Endothelial cell (in vitro differentiated cells): ENCODE data around the gene ZBP1. TPM values are rescaled to one million over a fixed set of nuclear protein-coding genes. Genes with fewer than 3 reads are reported as not detected.

Experiments
- DNase-seq: peaks from one replicate; pipeline ENCODE4 v3.0.0; 2021; ENCODE audit warnings: low spot score
- H3K27ac Mint-ChIP-seq: one replicate; pipeline ENCODE4 v1.8.0; 2021; ENCODE audit warnings: mixed read lengths, inconsistent platforms; ENCODE audit not compliant: unreplicated experiment
- H3K27me3 Mint-ChIP-seq: one replicate; pipeline ENCODE4 v1.8.0; 2021; ENCODE audit warnings: mild to moderate bottlenecking, moderate library complexity, mixed read lengths, inconsistent platforms; ENCODE audit not compliant: unreplicated experiment
- H3K36me3 Mint-ChIP-seq: one replicate; pipeline ENCODE4 v1.8.0; 2021; ENCODE audit warnings: mild to moderate bottlenecking, low read depth, mixed read lengths, inconsistent platforms; ENCODE audit not compliant: unreplicated experiment
- H3K4me1 Mint-ChIP-seq: one replicate; pipeline ENCODE4 v1.8.0; 2021; ENCODE audit warnings: mild to moderate bottlenecking, mixed read lengths, inconsistent platforms; ENCODE audit not compliant: unreplicated experiment
- H3K4me3 Mint-ChIP-seq: one replicate; pipeline ENCODE4 v1.8.0; 2021; ENCODE audit warnings: mild to moderate bottlenecking, mixed read lengths, inconsistent platforms; ENCODE audit not compliant: unreplicated experiment
- H3K9me3 Mint-ChIP-seq: one replicate; pipeline ENCODE4 v1.8.0; 2021; ENCODE audit warnings: mixed read lengths, inconsistent platforms; ENCODE audit not compliant: unreplicated experiment
- total RNA-seq: library from RNA; stranded (reverse); fragmentation: NEBNext Ultra II Directional; extraction: Animal tissue kit (Norgen Biotek cat#: 25700); gene quantifications from one replicate; pipeline ENCODE4 v1.2.1, GENCODE V29; 2021; ENCODE audit not compliant: unreplicated experiment
- TF ChIP-seq, protein P1 (sequence below): fragments of 200-600 bp; sonication (generic); IDR thresholded peaks from one replicate; pipeline ENCODE4 v1.5.0; 2021; ENCODE audit warnings: antibody characterized with exemption; ENCODE audit not compliant: unreplicated experiment

The ZBP1 gene
- total RNA-seq, 1 donor from 2014 or later = not detected

GRCh38 chr20:57593134-57593886 lies 26.9 kb downstream of the ZBP1 start:
- Mint-ChIP-seq H3K27ac (no peak overlapping the region), H3K9me3 (no peaks in the 10 kb centered on the region), H3K27me3 (no peaks in the 10 kb centered on the region), H3K36me3 (no peaks in the 10 kb centered on the region), H3K4me1 (no peaks in the 10 kb centered on the region), H3K4me3 (no peak overlapping the region)
- TF ChIP-seq, protein P1, sequence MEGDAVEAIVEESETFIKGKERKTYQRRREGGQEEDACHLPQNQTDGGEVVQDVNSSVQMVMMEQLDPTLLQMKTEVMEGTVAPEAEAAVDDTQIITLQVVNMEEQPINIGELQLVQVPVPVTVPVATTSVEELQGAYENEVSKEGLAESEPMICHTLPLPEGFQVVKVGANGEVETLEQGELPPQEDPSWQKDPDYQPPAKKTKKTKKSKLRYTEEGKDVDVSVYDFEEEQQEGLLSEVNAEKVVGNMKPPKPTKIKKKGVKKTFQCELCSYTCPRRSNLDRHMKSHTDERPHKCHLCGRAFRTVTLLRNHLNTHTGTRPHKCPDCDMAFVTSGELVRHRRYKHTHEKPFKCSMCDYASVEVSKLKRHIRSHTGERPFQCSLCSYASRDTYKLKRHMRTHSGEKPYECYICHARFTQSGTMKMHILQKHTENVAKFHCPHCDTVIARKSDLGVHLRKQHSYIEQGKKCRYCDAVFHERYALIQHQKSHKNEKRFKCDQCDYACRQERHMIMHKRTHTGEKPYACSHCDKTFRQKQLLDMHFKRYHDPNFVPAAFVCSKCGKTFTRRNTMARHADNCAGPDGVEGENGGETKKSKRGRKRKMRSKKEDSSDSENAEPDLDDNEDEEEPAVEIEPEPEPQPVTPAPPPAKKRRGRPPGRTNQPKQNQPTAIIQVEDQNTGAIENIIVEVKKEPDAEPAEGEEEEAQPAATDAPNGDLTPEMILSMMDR = no peak
- no peak for DNase-seq

DNA sequence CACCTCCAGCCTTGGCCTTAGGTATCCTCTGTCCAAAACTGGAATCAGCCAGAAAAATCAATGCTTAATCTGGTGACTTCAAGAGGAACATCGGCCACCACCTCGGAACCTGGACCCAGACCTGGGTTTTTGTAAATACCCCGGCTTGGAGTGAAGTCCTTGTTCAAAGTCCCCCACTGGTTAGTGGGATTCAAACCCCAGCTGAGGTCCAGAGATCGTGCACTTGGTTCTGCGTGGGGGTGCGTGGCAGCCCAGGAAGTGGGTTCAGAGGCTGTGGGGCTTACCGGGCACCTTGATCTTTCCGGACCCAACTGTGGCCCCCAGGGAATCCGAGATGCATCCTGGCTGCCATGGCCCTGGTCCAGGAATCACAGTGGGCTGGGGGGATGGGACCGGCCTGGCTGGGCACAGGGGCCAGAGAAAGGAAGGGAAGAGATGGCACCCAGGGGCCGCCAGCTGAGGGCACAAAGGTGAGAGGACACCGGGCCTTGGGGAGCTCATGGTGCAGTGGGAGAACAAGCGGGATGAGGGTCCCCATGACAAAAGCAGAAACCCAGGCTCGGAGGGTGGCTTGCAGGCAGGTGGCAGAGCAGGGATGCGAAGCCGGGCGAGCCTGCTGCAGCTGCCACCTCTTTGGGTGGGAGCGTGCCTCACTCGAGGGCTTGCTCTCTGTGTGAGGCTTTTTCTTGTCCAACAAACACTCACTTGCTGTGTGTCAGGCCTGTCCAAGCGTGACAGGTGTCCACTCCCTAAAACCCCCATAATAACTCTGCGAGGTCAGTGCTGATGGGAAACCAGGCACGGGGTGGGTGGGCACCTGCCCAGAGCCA lies 27.7 kb downstream of the ZBP1 start:
- Mint-ChIP-seq H3K27ac (no peak overlapping the region), H3K4me1 (no peaks in the 10 kb centered on the region), H3K4me3 (no peak overlapping the region), H3K9me3 (no peaks in the 10 kb centered on the region), H3K27me3 (peaks cover 2% of the 10 kb centered on the region), H3K36me3 (no peaks in the 10 kb centered on the region)
- DNase-seq = no peak
- TF ChIP-seq, protein P1 = no peak

GRCh38 chr20:57591289-57592229 lies 28.7 kb downstream of the ZBP1 start:
- Mint-ChIP-seq H3K27ac (no peak overlapping the region), H3K4me1 (no peaks in the 10 kb centered on the region)

GRCh38 chr20:57590485-57591288 lies 29.5 kb downstream of the ZBP1 start:
- Mint-ChIP-seq H3K4me3 (no peak overlapping the region), H3K4me1 (no peaks in the 10 kb centered on the region), H3K27ac (no peak overlapping the region), H3K36me3 (no peaks in the 10 kb centered on the region), H3K9me3 (no peaks in the 10 kb centered on the region), H3K27me3 (peaks cover 2% of the 10 kb centered on the region)
- DNase-seq = no peak
- TF ChIP-seq, protein P1 = no peak

More at GRCh38 chr20:57591289-57592229, 28.7 kb downstream of the ZBP1 start:
- Mint-ChIP-seq H3K9me3 (no peaks in the 10 kb centered on the region), H3K4me3 (no peak overlapping the region), H3K27me3 (peaks cover 2% of the 10 kb centered on the region), H3K36me3 (no peaks in the 10 kb centered on the region)
- DNase-seq = no peak
- TF ChIP-seq, protein P1 = no peak
